ENCODE measurements around the gene TUBB6.

Gene TUBB6

GRCh38 chr18:12283666-12284065, 24.4 kb upstream of the TUBB6 start:
- no peak overlapping the region for H3K27ac ChIP-seq (replicated peaks)
- H3K27me3 ChIP-seq (ENCODE audit: insufficient read depth, poor library complexity, severe bottlenecking), result peaks cover 46% of the 10 kb centered on the region
- no peak for TF ChIP-seq POLR2AphosphoS5 (IDR thresholded peaks at IDR 0.05; ENCODE audit: low read depth)
- TF ChIP-seq CTCF (IDR thresholded peaks at IDR 0.05; ENCODE audit: insufficient read depth, low read length), result no peak
- TF ChIP-seq GABPA (IDR thresholded peaks at IDR 0.05; ENCODE audit: low read depth), result no peak
- TF ChIP-seq, protein P1, sequence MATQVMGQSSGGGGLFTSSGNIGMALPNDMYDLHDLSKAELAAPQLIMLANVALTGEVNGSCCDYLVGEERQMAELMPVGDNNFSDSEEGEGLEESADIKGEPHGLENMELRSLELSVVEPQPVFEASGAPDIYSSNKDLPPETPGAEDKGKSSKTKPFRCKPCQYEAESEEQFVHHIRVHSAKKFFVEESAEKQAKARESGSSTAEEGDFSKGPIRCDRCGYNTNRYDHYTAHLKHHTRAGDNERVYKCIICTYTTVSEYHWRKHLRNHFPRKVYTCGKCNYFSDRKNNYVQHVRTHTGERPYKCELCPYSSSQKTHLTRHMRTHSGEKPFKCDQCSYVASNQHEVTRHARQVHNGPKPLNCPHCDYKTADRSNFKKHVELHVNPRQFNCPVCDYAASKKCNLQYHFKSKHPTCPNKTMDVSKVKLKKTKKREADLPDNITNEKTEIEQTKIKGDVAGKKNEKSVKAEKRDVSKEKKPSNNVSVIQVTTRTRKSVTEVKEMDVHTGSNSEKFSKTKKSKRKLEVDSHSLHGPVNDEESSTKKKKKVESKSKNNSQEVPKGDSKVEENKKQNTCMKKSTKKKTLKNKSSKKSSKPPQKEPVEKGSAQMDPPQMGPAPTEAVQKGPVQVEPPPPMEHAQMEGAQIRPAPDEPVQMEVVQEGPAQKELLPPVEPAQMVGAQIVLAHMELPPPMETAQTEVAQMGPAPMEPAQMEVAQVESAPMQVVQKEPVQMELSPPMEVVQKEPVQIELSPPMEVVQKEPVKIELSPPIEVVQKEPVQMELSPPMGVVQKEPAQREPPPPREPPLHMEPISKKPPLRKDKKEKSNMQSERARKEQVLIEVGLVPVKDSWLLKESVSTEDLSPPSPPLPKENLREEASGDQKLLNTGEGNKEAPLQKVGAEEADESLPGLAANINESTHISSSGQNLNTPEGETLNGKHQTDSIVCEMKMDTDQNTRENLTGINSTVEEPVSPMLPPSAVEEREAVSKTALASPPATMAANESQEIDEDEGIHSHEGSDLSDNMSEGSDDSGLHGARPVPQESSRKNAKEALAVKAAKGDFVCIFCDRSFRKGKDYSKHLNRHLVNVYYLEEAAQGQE (IDR thresholded peaks at IDR 0.05; ENCODE audit: insufficient replicate concordance, low read depth), result no peak
- no peak for TF ChIP-seq SPI1 (IDR thresholded peaks at IDR 0.05; ENCODE audit: borderline replicate concordance, low read depth)
- no peak for DNase-seq (ENCODE audit: low read depth in 1 of 2, low spot score in 1 of 2)
- no peak overlapping the region for H3K4me3 ChIP-seq (replicated peaks; ENCODE audit: insufficient read depth, low read length)

- H3K4me3 ChIP-seq (replicated peaks; ENCODE audit: insufficient read depth, low read length), result no peak overlapping the region
- no peak for TF ChIP-seq GABPA (IDR thresholded peaks at IDR 0.05; ENCODE audit: low read depth)
- TF ChIP-seq, protein P1 (IDR thresholded peaks at IDR 0.05; ENCODE audit: insufficient replicate concordance, low read depth), result no peak
- no peak for TF ChIP-seq CTCF (IDR thresholded peaks at IDR 0.05; ENCODE audit: insufficient read depth, low read length)
- TF ChIP-seq SPI1 (IDR thresholded peaks at IDR 0.05; ENCODE audit: borderline replicate concordance, low read depth), result no peak
- no peak for TF ChIP-seq POLR2AphosphoS5 (IDR thresholded peaks at IDR 0.05; ENCODE audit: low read depth)
- H3K27ac ChIP-seq (replicated peaks), result no peak overlapping the region
- no peak for DNase-seq (ENCODE audit: low read depth in 1 of 2, low spot score in 1 of 2)
- peaks cover 60% of the 10 kb centered on the region for H3K27me3 ChIP-seq (ENCODE audit: insufficient read depth, poor library complexity, severe bottlenecking)
Observed at GRCh38 chr18:12287131-12287681, 20.8 kb upstream of the TUBB6 start.

DNA sequence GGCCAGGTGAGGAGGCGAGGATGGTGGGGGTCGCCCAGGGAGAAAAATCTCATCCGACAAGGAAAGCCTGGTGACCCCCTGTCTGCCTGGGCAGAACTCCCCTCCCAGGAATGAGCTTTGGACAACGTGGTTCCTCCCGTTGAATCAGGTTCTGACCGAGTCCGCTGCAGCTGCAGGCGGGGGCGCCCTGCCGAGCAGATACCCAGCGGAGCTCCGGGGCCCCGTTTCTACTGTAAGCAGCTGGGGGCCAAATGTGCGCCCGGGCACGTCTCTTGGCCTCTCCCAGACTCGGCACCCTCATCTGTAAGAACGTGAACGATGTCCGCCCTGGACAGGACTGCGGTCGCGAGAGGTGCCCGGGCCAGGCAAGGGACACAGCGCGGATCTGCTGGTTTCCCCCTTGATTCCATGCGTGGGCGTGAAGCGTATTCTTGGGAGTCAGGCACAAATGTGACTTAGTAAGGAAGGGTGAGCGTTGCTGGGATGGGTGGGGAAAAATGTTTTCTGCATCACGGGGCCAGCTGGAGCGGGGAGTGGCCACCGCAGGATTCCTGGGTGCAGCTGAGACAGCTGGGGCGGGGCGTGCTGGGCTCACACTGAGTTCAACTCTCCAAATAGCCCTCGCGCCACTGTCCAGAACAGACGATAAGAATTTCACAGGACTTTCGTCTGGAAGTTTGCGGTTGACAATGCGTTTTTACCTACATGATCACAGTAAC, 20.2 kb upstream of the TUBB6 start:
- peaks cover 60% of the 10 kb centered on the region for H3K27me3 ChIP-seq (ENCODE audit: insufficient read depth, poor library complexity, severe bottlenecking)
- no peak overlapping the region for H3K27ac ChIP-seq (replicated peaks)
- TF ChIP-seq SPI1 (IDR thresholded peaks at IDR 0.05; ENCODE audit: borderline replicate concordance, low read depth) (no peak), CTCF (IDR thresholded peaks at IDR 0.05; ENCODE audit: insufficient read depth, low read length) (no peak), POLR2AphosphoS5 (IDR thresholded peaks at IDR 0.05; ENCODE audit: low read depth) (no peak), GABPA (IDR thresholded peaks at IDR 0.05; ENCODE audit: low read depth) (no peak)
- TF ChIP-seq, protein P1 (IDR thresholded peaks at IDR 0.05; ENCODE audit: insufficient replicate concordance, low read depth), result no peak
- DNase-seq (ENCODE audit: low read depth in 1 of 2, low spot score in 1 of 2), result no peak
- H3K4me3 ChIP-seq (replicated peaks; ENCODE audit: insufficient read depth, low read length), result no peak overlapping the region

All from HL-60 (cell line).